NCI-H510A treated with DMSO at 0.1 percent for 48 hours (cell line): Measurements from ENCODE around the gene RAB15.

Experiments used
- DNase-seq: peaks from one replicate; lab custom pipeline; 2025; lab: John Stamatoyannopoulos, UW

Gene RAB15

GRCh38 chr14:64906022-64906421, 66.1 kb downstream of the RAB15 start:
- DNase-seq: no peak

GRCh38 chr14:64899958-64900357, 72.2 kb downstream of the RAB15 start:
- no peak for DNase-seq
